Measurements from ENCODE around the gene ZNF804B.

ZNF804B gene

DNA sequence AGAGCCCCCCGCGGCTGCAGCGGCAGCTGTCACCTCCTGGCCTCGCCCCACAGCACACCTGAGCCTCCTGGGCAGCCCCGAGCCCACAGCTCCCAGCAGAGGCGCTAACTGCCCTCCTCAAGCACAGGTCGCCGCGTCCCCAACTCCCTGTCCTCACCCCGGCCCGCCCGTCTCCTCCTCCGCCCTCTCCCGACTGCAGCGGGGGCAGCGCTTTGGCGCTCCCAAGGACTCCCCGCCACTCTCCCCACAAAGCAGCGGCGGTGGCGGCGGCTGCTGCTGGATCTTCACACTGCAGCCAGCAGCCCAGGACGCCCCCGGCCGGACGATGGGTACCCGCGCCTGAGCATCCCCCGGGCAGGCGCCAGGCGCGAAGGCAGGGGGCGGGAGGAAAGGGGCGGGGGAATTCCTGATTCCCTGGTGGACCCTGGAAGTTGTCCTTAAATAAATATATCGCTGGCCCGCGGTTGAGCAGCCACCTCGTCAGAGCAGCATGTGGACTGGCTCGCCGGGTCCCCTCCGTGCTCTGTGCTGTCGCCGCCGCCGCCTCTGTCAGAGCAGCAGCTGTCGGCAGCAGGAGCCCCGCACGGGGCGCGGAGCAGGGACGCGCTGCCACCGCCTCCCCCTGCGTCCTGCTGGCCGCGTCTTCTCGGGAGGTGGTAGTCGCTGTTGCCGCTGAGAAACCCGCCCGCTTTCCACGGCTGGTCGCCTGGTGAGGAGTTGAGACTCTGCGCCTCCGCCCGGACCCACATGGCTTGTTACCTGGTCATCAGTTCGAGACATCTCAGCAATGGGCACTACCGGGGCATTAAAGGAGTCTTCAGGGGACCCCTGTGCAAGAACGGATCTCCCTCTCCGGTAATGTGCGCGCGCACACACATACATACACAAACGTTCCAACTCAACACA lies at the start of gene ZNF804B:
TSS of gene ZNF804B (plus strand) at position 471 of the 906 bp plus-strand sequence. CDS start at position 748, 277 bp downstream.
- no peak for DNase-seq

DNA sequence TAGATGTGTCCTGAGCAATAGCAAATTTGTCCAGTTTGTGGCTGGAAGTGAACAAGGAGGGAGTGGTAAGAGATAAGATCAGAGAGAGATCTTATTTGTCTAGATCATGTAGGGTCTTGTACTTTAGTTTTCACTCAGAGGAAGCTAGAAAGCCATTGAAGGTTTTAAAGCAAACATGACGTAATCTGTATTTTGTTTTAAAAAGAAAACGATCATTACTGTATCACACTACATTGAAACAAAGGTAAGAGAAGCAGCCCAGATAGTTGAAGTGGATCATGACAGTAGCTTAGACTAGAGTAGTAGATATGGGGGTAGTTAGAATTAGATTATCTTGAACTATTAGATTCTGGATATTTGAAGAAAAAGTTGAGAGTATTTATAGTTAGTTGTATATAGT lies 23.6 kb upstream of the ZNF804B start:
- no peak for DNase-seq

DNA sequence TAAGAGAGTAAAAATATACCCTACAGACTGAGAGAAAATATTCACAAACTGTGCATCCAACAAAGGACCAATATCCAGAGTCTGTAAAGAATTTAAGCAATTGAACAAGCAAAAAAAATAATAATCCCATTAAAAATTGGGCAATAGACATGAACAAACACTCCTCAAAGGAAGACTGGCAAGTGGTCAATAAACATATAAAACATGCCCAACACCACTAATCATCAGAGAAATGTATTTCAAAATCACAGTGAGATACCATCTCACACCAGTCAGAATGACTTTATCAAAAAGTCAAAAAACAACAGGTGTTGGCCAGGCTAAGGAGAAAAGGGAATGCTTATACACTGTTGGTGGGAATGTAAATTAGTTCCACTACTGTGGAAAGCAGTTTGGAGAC lies 21.9 kb upstream of the ZNF804B start:
- DNase-seq, result no peak

DNA sequence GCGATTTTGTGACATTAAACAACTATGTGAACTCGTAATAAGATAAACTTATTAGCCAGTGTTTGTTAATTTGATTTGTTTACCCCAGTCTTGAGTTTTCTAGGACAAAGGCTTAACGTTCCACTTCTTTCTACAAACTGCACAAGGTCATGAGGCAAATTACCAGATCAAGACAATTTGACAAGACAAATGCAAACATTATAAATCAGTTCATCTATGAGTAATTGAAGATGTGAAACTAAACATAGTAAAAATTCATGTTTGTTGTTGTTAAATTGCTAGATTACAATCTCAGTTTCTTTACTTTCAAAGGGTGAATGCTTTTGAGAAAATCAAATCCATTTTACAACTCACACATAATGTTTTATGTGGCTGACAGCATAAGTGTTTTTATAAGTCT lies 13.4 kb upstream of the ZNF804B start:
- no peak for DNase-seq

DNA sequence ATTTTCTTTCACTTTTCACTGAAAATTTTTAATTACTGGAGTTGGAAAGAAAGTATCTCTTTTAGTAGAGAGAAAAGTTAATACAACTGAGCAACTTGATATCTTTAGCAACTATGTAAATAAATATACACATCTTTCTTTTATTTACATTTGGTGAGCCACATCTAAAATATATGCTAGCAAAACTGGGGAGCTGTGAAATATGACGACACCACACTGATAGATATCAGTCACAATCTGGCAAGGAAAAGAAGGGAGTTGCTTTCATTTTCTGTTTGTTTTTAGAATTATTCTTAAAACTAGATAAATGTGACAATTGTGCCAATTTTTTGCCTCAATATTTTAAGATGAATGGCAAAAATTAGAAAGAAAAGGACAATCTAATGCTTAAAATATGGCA lies 2.7 kb upstream of the ZNF804B start:
- no peak for DNase-seq

DNA sequence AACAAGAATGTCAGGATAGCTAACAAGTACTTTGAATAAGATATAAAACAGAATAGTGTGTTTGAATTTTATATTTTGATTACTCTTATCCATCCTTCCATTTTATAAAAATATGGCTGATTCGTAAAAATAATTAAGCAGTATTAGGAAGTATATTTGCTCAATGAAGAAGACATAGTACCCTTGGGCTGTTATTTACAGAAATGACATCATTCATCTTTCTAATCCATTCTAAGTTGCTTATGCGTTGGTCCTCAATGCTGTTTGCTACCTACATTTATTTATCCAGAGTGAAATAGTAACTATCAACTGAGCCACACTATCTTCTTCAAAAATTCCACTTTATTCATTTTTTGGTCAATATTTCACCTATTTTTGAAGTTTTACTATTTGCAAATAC lies 2.1 kb upstream of the ZNF804B start:
- no peak for DNase-seq

DNA sequence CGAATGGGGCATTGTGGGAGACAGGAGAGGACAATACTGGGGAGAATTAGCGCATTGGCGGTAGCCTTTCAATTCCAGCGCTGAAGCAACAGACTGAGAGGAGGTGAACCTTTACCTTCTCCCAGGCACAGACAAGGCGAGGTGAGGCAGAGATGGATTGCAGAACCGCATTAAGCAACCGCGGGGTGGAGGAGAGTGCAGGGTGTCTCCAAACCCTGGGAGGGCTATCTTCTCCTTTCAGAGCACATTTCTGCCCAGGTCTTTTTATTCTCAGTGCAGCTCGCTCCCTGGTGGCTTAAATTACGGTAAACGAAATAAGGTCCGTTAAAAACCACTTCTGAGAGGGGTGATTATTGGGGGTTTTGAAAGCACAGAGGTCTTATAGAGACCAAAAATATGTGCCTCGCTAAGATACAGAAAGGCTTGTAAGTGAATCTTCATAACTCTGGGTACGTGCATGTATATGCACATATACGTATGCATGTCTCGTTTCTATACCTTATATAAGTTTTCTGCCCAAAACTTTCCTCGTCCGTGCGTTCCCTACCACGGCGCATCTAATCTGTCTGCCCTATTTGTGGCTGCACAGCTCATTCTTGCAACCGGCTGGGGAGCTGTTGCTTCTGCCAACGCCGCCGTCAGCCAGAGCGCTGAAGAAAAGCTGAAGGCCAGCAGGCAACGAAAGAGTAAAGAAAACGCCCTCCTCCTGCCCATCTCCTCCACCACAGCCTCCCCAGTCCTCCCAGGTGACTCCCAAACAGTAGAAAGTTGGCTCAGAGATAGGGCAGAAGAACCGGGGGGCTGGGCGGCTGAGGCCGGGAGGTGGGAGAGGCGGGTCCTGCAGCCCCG lies 895 bp upstream of the ZNF804B start:
- no peak for DNase-seq

DNA sequence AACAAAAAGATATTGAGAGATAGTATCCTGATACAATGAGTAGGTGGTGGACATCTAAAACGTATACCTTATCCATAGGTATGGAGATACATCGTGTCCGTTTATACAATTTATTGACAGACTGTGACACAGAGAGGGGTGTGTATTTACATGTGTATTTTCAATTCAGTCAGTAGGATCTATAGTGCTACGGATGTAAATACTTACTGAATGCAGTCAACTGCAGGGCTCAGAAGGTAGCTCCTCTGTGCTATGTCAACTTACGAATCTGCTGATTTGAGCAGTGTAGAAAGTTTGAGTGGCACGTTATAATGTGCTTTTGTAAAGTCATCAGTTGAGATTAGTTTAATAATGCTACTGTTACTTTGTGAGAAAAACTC lies 626 bp downstream of the ZNF804B start:
- DNase-seq, result no peak

DNA sequence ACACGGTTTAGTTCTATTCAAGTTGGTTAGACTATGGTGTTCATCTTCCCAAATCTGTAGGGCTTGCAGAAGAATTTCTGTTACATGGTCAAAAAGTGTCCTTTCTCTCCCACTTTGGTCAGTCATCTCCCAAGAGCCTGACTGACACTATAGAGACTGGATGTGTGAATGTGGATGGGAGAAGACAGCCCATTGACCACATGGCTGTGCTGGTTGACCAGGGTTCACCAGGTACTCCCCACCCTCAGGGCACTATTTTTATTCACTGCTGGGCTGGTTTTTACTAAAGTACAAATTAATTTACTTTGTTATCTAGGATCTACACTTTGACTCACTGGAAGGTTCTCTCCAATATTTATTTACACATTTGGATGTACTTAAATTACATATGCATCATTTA lies 2.3 kb downstream of the ZNF804B start:
- DNase-seq, result no peak

DNA sequence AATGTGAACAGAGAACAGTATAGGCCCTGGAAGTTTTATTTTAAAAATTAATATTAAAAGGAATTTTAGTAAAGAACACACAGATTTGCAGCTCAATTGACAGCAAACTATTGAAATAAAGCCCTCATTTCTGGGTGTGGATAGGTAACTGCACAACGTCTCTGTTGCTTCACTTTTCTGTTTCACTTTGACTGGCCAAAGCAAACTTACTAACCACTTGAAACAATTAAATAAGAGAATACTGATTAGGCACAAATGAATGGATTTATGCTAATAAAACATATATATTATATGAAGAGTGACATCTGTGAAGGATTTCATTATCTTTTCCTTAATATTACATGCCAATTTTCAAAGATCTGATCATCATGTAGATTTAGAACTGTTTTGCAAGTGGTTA lies 11.9 kb downstream of the ZNF804B start:
- no peak for DNase-seq

DNA sequence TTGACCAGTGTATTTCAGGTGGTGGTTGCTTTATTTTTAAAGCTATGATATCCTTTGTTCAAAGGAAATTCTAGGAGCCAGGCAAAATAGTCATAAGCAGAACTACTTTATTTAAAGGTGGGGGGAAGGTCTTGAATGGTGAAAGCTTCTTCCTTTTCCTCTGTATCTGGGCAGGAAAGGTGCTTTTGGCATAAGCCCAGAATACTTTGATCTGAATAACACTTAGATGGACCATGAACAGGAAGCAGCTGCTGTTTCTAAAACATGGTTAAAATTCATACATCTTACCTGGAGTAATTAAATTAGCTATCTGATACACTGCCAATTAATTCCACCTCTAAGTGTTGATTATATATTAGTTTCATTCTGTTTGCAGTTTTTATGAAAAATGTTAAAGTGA lies 13.3 kb downstream of the ZNF804B start:
- no peak for DNase-seq

DNA sequence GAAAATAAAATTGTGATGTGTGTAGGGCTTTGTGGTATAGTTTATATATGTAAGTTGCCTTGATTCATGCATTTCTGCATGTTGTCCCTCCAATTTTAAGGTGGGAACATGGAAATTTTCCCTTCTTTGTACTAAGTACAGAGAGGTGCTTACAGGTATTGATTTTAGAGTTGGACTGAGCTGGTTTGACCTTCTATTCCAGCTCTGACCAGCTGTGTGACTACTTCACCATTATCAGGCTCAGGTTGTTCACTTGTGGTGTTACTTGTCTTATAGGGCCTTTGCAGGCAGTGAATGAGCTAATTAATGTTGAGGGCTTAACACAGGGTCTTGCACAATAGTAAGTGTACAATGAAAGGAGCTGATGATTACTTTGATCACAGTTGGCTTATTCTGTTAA lies 16.3 kb downstream of the ZNF804B start:
- DNase-seq, result no peak

DNA sequence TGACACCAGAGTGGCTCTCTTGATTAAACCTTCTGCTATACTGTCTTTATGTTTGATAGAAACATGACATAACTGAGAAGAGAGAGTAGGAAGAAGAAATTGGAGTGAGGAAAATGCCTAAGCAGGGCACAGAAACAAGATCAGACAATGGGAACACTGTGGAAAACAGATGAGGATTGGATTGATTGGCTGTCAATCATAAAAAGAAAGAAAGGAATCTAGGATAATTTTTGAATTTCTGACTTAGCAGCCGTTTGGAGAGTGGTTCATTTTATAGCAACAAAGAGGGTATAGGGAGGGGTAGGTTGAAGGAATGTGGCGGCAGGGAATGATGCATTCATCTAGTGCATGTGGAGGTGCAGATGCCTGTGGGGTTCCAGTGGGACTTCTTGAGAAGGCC lies 28.3 kb downstream of the ZNF804B start:
- no peak for DNase-seq

DNA sequence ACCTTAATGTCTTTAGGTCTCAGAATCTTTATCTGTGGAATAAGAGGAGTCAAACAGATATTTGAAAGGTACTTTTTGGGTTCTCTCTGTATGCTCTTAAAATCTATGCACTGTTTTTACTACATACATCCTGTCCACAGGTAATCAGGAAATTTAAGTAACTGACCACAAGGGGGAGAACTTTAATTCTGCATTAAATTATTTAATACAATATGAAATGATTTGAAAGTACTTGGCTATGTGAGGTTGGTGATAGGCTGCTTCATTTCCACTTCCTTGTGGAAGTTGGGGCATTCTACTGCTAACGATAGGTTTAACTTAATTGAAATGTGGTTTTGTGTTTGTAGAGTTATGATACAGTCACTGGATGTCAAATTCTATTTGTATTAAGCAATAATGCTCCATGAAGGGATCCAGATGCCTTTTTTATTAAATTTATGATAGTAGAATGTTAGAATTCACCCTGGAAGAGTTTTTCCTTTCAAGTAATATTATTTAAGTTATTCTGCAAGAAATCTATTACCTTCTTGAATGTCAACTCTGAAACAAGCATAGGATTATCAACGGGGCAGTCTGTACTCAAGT lies 30.1 kb downstream of the ZNF804B start:
- no peak for DNase-seq

DNA sequence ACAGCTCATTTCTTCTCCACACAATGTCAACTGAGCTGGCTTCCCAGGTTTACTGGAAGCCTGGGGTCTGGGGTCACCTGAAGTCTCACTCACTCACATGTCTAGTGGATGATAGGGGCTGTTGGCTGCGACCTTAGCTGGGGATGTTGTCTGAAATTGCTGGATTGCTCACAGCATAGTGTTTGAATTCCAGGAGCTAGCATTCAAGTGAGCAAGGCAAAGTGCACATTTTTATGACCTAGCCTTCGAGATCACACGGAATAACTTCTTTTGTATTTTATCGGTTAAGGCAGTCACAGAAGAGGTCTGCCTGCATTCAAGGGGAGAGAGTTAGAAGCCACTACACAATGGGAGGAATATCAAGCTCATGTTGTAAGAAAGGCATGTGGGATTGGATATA lies 32.4 kb downstream of the ZNF804B start:
- no peak for DNase-seq

DNA sequence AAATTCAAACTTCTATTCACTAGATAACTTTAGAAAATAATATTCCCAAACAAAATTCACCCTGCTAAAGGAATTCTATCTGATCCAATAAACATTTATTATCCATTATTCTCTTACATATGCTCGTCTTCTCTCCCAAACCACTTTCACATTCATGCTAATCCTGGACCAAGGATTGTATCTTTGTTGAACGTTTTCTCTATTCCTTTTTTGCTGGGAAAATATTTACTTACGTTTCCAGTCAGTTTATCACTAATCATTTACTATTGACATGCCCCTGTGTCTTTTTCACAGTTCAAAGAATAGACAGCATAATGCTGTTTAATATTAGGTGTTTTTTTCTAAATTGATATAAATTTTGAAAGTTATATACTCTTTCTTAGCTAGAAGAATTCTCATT lies 32.9 kb downstream of the ZNF804B start:
- no peak for DNase-seq

DNA sequence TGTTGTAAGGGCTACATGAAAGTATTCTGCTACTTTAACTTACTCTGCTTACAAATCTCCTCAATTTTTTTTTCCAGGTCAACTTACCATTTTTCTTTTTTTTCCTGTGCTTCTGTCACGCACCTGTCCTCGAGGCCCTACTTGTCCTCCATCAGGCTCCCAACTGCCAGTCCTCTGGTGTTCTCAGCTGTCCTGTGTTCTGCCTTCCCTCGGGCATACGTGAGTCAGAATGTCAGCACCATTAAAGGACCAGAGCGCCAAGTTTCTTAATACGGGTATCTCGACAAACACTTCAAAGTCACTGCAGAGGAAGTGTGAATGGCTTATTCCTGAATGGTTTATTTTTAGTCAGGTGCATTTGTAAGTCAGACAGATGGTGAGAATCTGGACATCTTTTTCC lies 36.1 kb downstream of the ZNF804B start, which contains the start of gene TEX47:
TSS of gene TEX47 (minus strand) at position 185 of the 400 bp plus-strand sequence. CDS start 795 bp downstream, outside the sequence.
- DNase-seq, result no peak

DNA sequence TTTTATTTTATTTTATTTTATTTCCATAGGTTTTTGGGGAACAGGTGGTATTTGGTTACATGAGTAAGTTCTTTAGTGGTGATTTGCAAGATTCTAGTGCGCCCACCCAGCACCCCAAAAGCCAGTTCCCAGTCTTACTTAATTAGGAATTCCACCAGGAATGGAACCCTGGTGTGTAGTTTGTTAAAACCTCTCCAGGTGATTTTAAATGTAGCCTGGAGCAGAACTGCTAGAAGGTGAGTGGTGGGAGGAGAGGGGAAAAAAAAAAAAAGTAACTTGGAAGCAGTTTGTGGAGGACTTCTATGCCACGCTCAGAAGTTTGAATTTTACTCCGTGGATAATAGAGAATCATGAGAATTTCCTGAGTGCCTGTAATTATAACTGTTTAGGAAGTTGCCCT lies 41.5 kb downstream of the ZNF804B start:
- no peak for DNase-seq

DNA sequence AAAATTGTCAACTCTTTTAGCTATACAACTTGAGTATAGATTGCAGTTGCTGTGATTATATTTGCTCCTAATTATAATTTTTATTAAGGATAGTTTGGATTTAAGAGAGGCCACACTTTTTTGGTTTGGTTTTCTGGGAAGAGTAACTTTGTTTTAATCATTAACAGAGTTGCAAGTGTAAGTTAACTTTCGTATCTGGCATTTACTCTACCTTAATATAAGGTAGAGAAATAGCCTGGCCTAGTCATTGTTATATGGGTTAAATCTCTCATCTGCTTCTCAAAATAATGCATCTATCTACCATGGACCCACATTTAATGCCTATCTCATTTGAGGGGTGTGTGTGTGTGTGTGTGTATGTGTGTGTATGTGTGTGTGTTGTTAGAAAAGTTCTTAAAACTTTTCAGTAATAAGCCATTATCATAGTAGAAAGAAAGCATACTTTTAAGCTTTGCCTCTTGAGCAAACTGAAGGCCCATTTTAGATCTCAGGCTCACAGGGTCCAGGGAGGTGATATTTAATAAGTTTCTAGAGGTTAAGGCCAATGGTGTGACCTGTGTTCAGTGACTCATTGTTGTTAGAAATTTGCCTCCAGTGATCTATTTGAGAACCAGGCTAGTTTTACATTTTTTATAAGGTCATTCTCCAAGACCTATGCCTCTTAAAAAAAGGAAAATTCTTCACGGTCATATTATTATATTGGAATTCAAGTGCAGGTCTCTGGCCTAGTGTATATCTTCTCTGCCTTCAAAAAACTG lies 47.0 kb downstream of the ZNF804B start:
- no peak for DNase-seq

DNA sequence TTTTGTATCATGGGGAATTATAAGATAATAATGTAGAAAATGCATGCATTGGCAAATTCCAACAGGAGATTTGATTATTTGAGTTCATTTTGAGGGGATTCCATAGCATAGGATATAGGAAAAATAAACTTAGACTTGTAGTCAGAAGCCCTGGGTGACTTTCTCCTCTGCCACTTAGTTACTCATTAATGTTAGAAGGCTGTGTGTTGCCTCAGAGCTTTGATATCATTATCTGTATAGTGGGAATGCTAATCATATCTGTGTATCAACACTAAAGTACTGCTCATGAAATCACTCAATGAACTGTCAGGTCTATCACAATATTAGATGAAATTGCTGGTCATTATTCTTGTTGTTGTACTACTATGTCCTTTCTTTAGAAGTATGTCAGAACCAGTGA lies 59.1 kb downstream of the ZNF804B start:
- no peak for DNase-seq

DNA sequence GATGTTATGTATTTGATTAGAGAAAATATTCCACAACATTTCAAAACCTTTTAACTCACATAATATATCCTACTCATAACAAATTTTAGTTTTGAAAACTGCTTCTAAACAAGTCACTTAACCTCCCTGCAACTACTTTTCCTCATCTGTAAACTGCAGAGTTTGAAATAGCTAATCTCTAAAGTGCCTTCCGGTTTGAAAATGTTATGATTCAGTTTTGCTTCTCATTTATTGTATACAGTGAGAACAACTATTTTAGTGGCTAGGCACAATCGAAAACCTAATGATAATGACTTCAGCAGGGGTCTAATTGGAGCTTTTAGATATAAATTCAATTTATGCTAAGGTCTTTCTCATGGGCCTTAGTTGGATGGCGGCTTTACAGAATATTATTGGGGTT lies 66.7 kb downstream of the ZNF804B start:
- no peak for DNase-seq

DNA sequence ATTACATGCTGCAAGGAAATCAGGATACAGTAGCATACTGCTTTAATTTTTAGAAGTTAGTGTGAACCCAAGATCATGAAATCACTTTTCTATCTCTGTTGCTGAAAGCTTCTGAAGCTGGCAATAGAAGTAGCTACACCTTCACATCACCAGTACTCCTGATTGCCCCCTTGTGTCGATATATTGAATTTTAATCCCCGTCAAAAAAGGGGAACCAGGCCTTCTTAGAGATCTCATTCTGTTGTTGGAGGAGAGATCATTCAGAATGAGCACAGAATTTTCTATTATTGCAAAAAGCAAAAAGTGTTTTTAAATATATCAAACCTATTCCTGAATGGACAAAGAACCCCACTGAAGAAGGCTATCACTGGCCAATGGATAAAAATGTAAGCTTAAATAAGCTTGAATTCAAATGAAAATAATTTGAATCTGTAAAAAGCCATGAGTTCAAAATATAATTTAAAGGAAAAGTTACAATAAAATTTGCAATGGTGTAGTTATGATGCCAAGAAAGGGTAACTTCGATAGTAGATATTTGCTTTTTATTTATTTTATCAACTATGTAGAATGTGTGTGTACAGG lies 75.7 kb downstream of the ZNF804B start:
- DNase-seq, result no peak

Measured in CD4-positive, alpha-beta T cell treated with Interferon gamma for 1 hour (primary cell).